ENCODE data around the gene ACVR1B.

DNA sequence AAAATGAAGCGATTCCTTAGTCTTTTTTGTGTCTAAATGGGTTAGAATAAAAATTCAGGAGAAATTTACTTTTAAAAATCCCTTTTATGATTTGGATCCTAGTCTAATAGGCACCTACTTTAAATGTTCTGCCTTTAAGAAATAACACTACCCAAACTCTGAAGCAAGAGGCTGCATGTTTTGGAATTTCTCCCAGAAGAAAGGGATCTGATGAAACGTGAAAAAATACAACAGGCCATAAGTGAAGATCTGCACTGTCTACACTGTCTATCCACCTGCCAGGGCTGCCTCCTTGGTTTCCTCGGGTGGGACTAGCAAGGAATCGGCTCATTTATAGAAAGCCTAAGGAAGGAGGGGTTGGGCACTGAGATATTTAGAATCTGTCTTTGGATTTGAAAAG is 22.1 kb downstream of the ACVR1B start:
- no peak for TF ChIP-seq CTCF (IDR thresholded peaks at IDR 0.05)
- no peak for TF ChIP-seq EZH2 (IDR thresholded peaks at IDR 0.05)
- no peak for TF ChIP-seq EZH2phosphoT487 (IDR thresholded peaks at IDR 0.05)
